Immature natural killer cell (primary cell): ENCODE results near the gene GAS2L2. TPM values are rescaled to one million over a fixed set of nuclear protein-coding genes. Genes with fewer than 3 reads are reported as not detected.

Source experiments
- DNase-seq, 3 donors: peaks; one replicate each; pipeline ENCODE4 v3.0.0; 2022; ENCODE audit warnings: mixed read lengths in 1 of 3
- H3K27ac Mint-ChIP-seq, 6 donors: one replicate each; pipeline ENCODE4 v1.8.0; 2020; ENCODE audit warnings: mixed read lengths in 6 of 6, mild to moderate bottlenecking in 5 of 6, inconsistent platforms in 4 of 6, moderate library complexity in 3 of 6
- H3K27me3 Mint-ChIP-seq, 3 donors: one replicate each; pipeline ENCODE4 v1.8.0; 2020 to 2021; ENCODE audit warnings: low read depth in 3 of 3, mild to moderate bottlenecking in 3 of 3, mixed read lengths in 3 of 3, moderate library complexity in 3 of 3, inconsistent platforms in 1 of 3
- H3K36me3 Mint-ChIP-seq, 3 donors: one replicate each; pipeline ENCODE4 v1.8.0; 2020; ENCODE audit warnings: mixed read lengths in 3 of 3, inconsistent platforms in 2 of 3, mild to moderate bottlenecking in 2 of 3
- H3K4me1 Mint-ChIP-seq, 2 donors: one replicate each; pipeline ENCODE4 v1.8.0; 2020; ENCODE audit warnings: inconsistent platforms in 2 of 2, mild to moderate bottlenecking in 2 of 2, mixed read lengths in 2 of 2, moderate library complexity in 1 of 2
- H3K4me3 Mint-ChIP-seq, 5 donors: one replicate each; pipeline ENCODE4 v1.8.0; 2020; ENCODE audit warnings: mild to moderate bottlenecking in 5 of 5, mixed read lengths in 5 of 5, inconsistent platforms in 3 of 5, moderate library complexity in 3 of 5
- H3K9me3 Mint-ChIP-seq, 6 donors: one replicate each; pipeline ENCODE4 v1.8.0; 2020; ENCODE audit warnings: mild to moderate bottlenecking in 6 of 6, mixed read lengths in 6 of 6, inconsistent platforms in 4 of 6, moderate library complexity in 3 of 6
- polyA plus RNA-seq, 3 donors: library from polyadenylated mRNA; unstranded; fragments of 300-500 nt; fragmentation: Illumina TruSeq; gene quantifications; one replicate each; pipeline ENCODE4 v1.2.3, GENCODE V29; 2021

GAS2L2 gene
- polyA plus RNA-seq, 3 donors from 2014 or later = not detected

GRCh38 chr17:35725802-35726126 is 27.3 kb downstream of the GAS2L2 start:
- Mint-ChIP-seq H3K4me1 (peaks cover 5 to 6% of the 10 kb centered on the region in 2 donors), H3K27ac (peak overlapping the region in 1 of 6 donors; percentile 51), H3K4me3 (no peak overlapping the region), H3K9me3 (no peaks in the 10 kb centered on the region), H3K36me3 (peaks cover 37 to 54% (median 45%) of the 10 kb centered on the region in 3 donors), H3K27me3 (peaks cover 1 to 3% (median 2%) of the 10 kb centered on the region in 3 donors)
- no peak for DNase-seq

GRCh38 chr17:35725058-35725457 is 28.0 kb downstream of the GAS2L2 start:
- Mint-ChIP-seq H3K36me3 (peaks cover 42 to 49% (median 47%) of the 10 kb centered on the region in 3 donors), H3K4me3 (no peak overlapping the region), H3K9me3 (no peaks in the 10 kb centered on the region), H3K27ac (no peak overlapping the region), H3K27me3 (peaks cover 0 to 3% (median 1%) of the 10 kb centered on the region in 3 donors), H3K4me1 (no peaks in the 10 kb centered on the region)
- no peak for DNase-seq

- Mint-ChIP-seq H3K4me1 (no peaks in the 10 kb centered on the region), H3K9me3 (no peaks in the 10 kb centered on the region), H3K4me3 (no peak overlapping the region), H3K27ac (no peak overlapping the region), H3K27me3 (peaks cover 0 to 1% (median 0%) of the 10 kb centered on the region in 3 donors), H3K36me3 (peaks cover 43 to 52% (median 49%) of the 10 kb centered on the region in 3 donors)
- no peak for DNase-seq
Measured at GRCh38 chr17:35723735-35724134, 29.3 kb downstream of the GAS2L2 start.

- Mint-ChIP-seq H3K4me3 (no peak overlapping the region), H3K27ac (no peak overlapping the region), H3K9me3 (no peaks in the 10 kb centered on the region), H3K4me1 (no peaks in the 10 kb centered on the region), H3K36me3 (peaks cover 7 to 23% (median 22%) of the 10 kb centered on the region in 3 donors), H3K27me3 (no peaks in the 10 kb centered on the region)
- DNase-seq = no peak
Measured at GRCh38 chr17:35717475-35717874, 35.6 kb downstream of the GAS2L2 start.

- H3K4me3 Mint-ChIP-seq = no peak overlapping the region
- no peaks in the 10 kb centered on the region for H3K4me1 Mint-ChIP-seq
- no peaks in the 10 kb centered on the region for H3K27me3 Mint-ChIP-seq
- no peaks in the 10 kb centered on the region for H3K9me3 Mint-ChIP-seq
- DNase-seq = no peak
- H3K36me3 Mint-ChIP-seq = peaks cover 7 to 23% (median 22%) of the 10 kb centered on the region in 3 donors
- no peak overlapping the region for H3K27ac Mint-ChIP-seq
Measured at GRCh38 chr17:35716897-35717465, 36.1 kb downstream of the GAS2L2 start.

- no peak overlapping the region for H3K4me3 Mint-ChIP-seq
- H3K9me3 Mint-ChIP-seq = no peaks in the 10 kb centered on the region
- H3K36me3 Mint-ChIP-seq = peaks cover 7 to 24% (median 19%) of the 10 kb centered on the region in 3 donors
- H3K27ac Mint-ChIP-seq = no peak overlapping the region
- no peaks in the 10 kb centered on the region for H3K27me3 Mint-ChIP-seq
- peaks cover 0 to under 1% of the 10 kb centered on the region in 2 donors for H3K4me1 Mint-ChIP-seq
- no peak for DNase-seq
Measured at GRCh38 chr17:35716173-35716572, 36.9 kb downstream of the GAS2L2 start.

- peaks cover 0 to 2% of the 10 kb centered on the region in 2 donors for H3K4me1 Mint-ChIP-seq
- no peak overlapping the region for H3K4me3 Mint-ChIP-seq
- no peaks in the 10 kb centered on the region for H3K27me3 Mint-ChIP-seq
- no peaks in the 10 kb centered on the region for H3K9me3 Mint-ChIP-seq
- H3K36me3 Mint-ChIP-seq = peaks cover 7 to 25% (median 17%) of the 10 kb centered on the region in 3 donors
- no peak overlapping the region for H3K27ac Mint-ChIP-seq
- no peak for DNase-seq
Measured at GRCh38 chr17:35715416-35715815, 37.6 kb downstream of the GAS2L2 start.

GRCh38 chr17:35714988-35715387 is 38.1 kb downstream of the GAS2L2 start:
- H3K27me3 Mint-ChIP-seq = no peaks in the 10 kb centered on the region
- peaks cover 0 to 2% of the 10 kb centered on the region in 2 donors for H3K4me1 Mint-ChIP-seq
- no peaks in the 10 kb centered on the region for H3K9me3 Mint-ChIP-seq
- H3K36me3 Mint-ChIP-seq = peaks cover 7 to 25% (median 17%) of the 10 kb centered on the region in 3 donors
- no peak overlapping the region for H3K27ac Mint-ChIP-seq
- no peak overlapping the region for H3K4me3 Mint-ChIP-seq
- DNase-seq = no peak

- H3K9me3 Mint-ChIP-seq = no peaks in the 10 kb centered on the region
- no peak overlapping the region for H3K4me3 Mint-ChIP-seq
- DNase-seq = no peak
- peak overlapping the region in 1 of 6 donors; percentile 25 for H3K27ac Mint-ChIP-seq
- H3K4me1 Mint-ChIP-seq = peaks cover 0 to 3% of the 10 kb centered on the region in 2 donors
- no peaks in the 10 kb centered on the region for H3K27me3 Mint-ChIP-seq
- H3K36me3 Mint-ChIP-seq = peaks cover 6 to 19% (median 12%) of the 10 kb centered on the region in 3 donors
Measured at GRCh38 chr17:35713069-35713728, 39.8 kb downstream of the GAS2L2 start.

GRCh38 chr17:35710950-35711349 is 42.1 kb downstream of the GAS2L2 start:
- Mint-ChIP-seq H3K9me3 (no peaks in the 10 kb centered on the region), H3K36me3 (peaks cover 6 to 17% (median 9%) of the 10 kb centered on the region in 3 donors), H3K4me1 (peaks cover 3 to 5% of the 10 kb centered on the region in 2 donors), H3K27ac (no peak overlapping the region), H3K4me3 (no peak overlapping the region), H3K27me3 (no peaks in the 10 kb centered on the region)
- DNase-seq = no peak

GRCh38 chr17:35709874-35710273 is 43.2 kb downstream of the GAS2L2 start:
- Mint-ChIP-seq H3K36me3 (peaks cover 6 to 17% (median 9%) of the 10 kb centered on the region in 3 donors), H3K4me3 (no peak overlapping the region), H3K9me3 (no peaks in the 10 kb centered on the region), H3K4me1 (peaks cover 5% of the 10 kb centered on the region in 2 donors), H3K27me3 (no peaks in the 10 kb centered on the region), H3K27ac (no peak overlapping the region)
- no peak for DNase-seq

GRCh38 chr17:35708951-35709350 is 44.1 kb downstream of the GAS2L2 start:
- Mint-ChIP-seq H3K4me3 (no peak overlapping the region), H3K9me3 (no peaks in the 10 kb centered on the region), H3K36me3 (peaks cover 6 to 17% (median 9%) of the 10 kb centered on the region in 3 donors), H3K27ac (peak overlapping the region in 1 of 6 donors; percentile 8), H3K27me3 (no peaks in the 10 kb centered on the region), H3K4me1 (peaks cover 5% of the 10 kb centered on the region in 2 donors)
- no peak for DNase-seq

GRCh38 chr17:35708149-35708548 is 44.9 kb downstream of the GAS2L2 start:
- Mint-ChIP-seq H3K4me3 (no peak overlapping the region), H3K27me3 (no peaks in the 10 kb centered on the region), H3K9me3 (no peaks in the 10 kb centered on the region), H3K27ac (no peak overlapping the region), H3K36me3 (peaks cover 6 to 17% (median 9%) of the 10 kb centered on the region in 3 donors), H3K4me1 (peaks cover 5% of the 10 kb centered on the region in 2 donors)
- DNase-seq = no peak

GRCh38 chr17:35705705-35706104 is 47.3 kb downstream of the GAS2L2 start:
- Mint-ChIP-seq H3K9me3 (peaks cover 0 to 5% (median 0%) of the 10 kb centered on the region in 6 donors), H3K4me3 (no peak overlapping the region), H3K4me1 (peaks cover 2 to 5% of the 10 kb centered on the region in 2 donors), H3K36me3 (peaks cover 12 to 26% (median 14%) of the 10 kb centered on the region in 3 donors), H3K27me3 (no peaks in the 10 kb centered on the region), H3K27ac (peak overlapping the region in 1 of 6 donors; percentile 28)
- DNase-seq = no peak
